OCI-LY1 (cell line): ENCODE data around the gene ATG2A.

ENCODE experiments used
- H2AFZ ChIP-seq: fragments of 200-600 bp; sonication (generic), shearing (Covaris generic); 2 replicates; pipeline ENCODE4 v1.6.0; 2014; ENCODE audit warnings: antibody characterized with exemption, mild to moderate bottlenecking, low read length
- H3F3A ChIP-seq: fragments of 200-600 bp; sonication (generic), shearing (Covaris generic); 2 replicates; pipeline ENCODE4 v1.6.0; 2014; ENCODE audit warnings: mild to moderate bottlenecking, antibody characterized with exemption, low read length, moderate library complexity; ENCODE audit not compliant: insufficient read depth
- H3K27ac ChIP-seq: fragments of 200-600 bp; sonication (generic); 2 replicates; pipeline ENCODE4 v1.5.1; 2014; ENCODE audit warnings: low read length, mixed run types, mild to moderate bottlenecking, low read depth; ENCODE audit not compliant: poor library complexity, severe bottlenecking
- H3K27me3 ChIP-seq: fragments of 200-600 bp; sonication (generic); 2 replicates; pipeline ENCODE4 v1.6.0; 2014; ENCODE audit warnings: antibody characterized with exemption, mild to moderate bottlenecking, low read length, moderate library complexity; ENCODE audit not compliant: insufficient read depth
- H3K36me3 ChIP-seq: fragments of 200-600 bp; sonication (generic); 2 replicates; pipeline ENCODE4 v1.6.1; 2014; ENCODE audit warnings: mild to moderate bottlenecking, antibody characterized with exemption, low read length, moderate library complexity, mixed read lengths; ENCODE audit not compliant: insufficient read depth
- H3K4me1 ChIP-seq: fragments of 200-600 bp; sonication (generic); 2 replicates; pipeline ENCODE4 v1.5.1; 2014; ENCODE audit warnings: mild to moderate bottlenecking, low read length, moderate library complexity; ENCODE audit not compliant: insufficient read depth, severe bottlenecking
- H3K4me2 ChIP-seq: fragments of 200-600 bp; sonication (generic), shearing (Covaris generic); 2 replicates; pipeline ENCODE4 v1.6.1; 2014; ENCODE audit warnings: low read length
- H3K4me3 ChIP-seq: fragments of 200-600 bp; sonication (generic); 2 replicates; pipeline ENCODE4 v1.5.1; 2014; ENCODE audit warnings: low read length, low read depth, mild to moderate bottlenecking, mixed read lengths; ENCODE audit not compliant: poor library complexity, severe bottlenecking
- H3K79me2 ChIP-seq: fragments of 200-600 bp; shearing (Covaris generic); 2 replicates; pipeline ENCODE4 v1.6.1; 2016; ENCODE audit warnings: mixed run types, low read length, mixed read lengths; ENCODE audit not compliant: insufficient read depth
- H3K9ac ChIP-seq: fragments of 200-600 bp; sonication (generic), shearing (Covaris generic); 2 replicates; pipeline ENCODE4 v1.6.1; 2014; ENCODE audit warnings: mild to moderate bottlenecking, low read length, mixed read lengths
- H3K9me2 ChIP-seq: fragments of 200-600 bp; sonication (generic), shearing (Covaris generic); 2 replicates; pipeline ENCODE4 v1.6.1; 2014; ENCODE audit warnings: low read depth, mild to moderate bottlenecking, low read length, mixed read lengths
- H3K9me3 ChIP-seq: fragments of 200-600 bp; shearing (Covaris generic); 2 replicates; pipeline ENCODE4 v1.6.1; 2014; ENCODE audit warnings: low read length, mixed read lengths
- H4K20me1 ChIP-seq: fragments of 200-600 bp; sonication (generic), shearing (Covaris generic); 2 replicates; pipeline ENCODE4 v1.6.0; 2016; ENCODE audit warnings: mild to moderate bottlenecking, low read length; ENCODE audit not compliant: insufficient read depth
- EZH2 ChIP-seq: fragments of 200-600 bp; sonication (generic), shearing (Covaris generic); IDR thresholded peaks from 2 replicates; pipeline ENCODE4 v1.8.0; 2017; ENCODE audit warnings: borderline replicate concordance, mixed run types, mild to moderate bottlenecking, antibody characterized with exemption, low read length, moderate library complexity, mixed read lengths
- TF ChIP-seq, protein P1 (sequence below): fragments of 200-600 bp; sonication (generic), shearing (Covaris generic); IDR thresholded peaks from 2 replicates; pipeline ENCODE4 v1.5.1; 2017; ENCODE audit warnings: mild to moderate bottlenecking, antibody characterized with exemption, low read length, moderate library complexity, mixed read lengths

ATG2A gene

DNA sequence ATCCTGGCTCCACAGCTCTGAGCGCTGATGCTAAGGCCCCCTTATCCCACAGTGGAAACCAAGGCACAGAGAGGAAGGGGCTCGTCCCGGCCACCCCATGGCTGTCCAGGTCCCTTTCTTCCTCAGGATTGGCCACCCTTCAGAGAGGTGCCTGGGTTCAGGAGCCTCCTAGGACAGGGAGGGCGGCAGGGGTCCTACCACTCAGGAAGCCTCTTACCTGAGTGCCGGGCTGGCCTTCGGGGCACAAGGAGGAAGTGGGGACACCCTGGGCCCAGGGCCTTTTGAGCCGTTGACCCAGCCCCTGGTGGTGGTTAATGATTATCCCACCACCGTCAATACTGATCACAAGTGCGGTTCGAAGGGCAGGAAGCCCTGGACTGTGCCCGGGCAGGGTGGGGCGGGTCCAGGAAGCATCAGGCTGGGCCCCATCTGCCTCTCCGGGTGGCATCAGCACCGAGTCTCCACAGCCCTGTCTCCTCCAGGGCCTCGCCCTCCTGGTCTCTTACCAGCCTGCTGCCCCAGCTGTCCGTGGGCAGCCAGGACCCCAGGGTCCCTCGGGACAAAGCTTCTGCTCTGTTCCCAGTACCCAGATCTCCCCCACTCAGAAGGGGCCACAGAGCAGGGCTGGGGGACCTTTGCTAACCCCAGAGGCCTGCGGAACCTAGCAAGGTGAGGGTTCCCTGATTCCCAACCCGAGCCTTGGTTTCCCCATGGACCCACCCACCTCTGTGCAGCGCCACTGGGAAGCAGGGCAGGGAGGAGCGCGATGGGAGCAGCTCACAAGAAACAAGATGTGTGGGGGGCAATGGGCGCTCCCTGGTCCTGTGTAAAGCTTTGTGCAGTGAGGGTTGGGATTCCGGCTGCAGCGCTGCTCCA, 23.6 kb downstream of the ATG2A start:
- no peaks in the 10 kb centered on the region for H4K20me1 ChIP-seq
- H3K27ac ChIP-seq: no peak overlapping the region
- H3K9me2 ChIP-seq: no peaks in the 10 kb centered on the region
- H3K4me3 ChIP-seq: no peak overlapping the region
- TF ChIP-seq EZH2: no peak
- TF ChIP-seq, protein P1, sequence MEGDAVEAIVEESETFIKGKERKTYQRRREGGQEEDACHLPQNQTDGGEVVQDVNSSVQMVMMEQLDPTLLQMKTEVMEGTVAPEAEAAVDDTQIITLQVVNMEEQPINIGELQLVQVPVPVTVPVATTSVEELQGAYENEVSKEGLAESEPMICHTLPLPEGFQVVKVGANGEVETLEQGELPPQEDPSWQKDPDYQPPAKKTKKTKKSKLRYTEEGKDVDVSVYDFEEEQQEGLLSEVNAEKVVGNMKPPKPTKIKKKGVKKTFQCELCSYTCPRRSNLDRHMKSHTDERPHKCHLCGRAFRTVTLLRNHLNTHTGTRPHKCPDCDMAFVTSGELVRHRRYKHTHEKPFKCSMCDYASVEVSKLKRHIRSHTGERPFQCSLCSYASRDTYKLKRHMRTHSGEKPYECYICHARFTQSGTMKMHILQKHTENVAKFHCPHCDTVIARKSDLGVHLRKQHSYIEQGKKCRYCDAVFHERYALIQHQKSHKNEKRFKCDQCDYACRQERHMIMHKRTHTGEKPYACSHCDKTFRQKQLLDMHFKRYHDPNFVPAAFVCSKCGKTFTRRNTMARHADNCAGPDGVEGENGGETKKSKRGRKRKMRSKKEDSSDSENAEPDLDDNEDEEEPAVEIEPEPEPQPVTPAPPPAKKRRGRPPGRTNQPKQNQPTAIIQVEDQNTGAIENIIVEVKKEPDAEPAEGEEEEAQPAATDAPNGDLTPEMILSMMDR: no peak
- H3F3A ChIP-seq: no peaks in the 10 kb centered on the region
- H2AFZ ChIP-seq: no peak overlapping the region
- H3K27me3 ChIP-seq: no peaks in the 10 kb centered on the region
- peaks cover 17% of the 10 kb centered on the region for H3K36me3 ChIP-seq
- H3K4me1 ChIP-seq: peaks cover 18% of the 10 kb centered on the region
- no peak overlapping the region for H3K4me2 ChIP-seq
- no peaks in the 10 kb centered on the region for H3K79me2 ChIP-seq
- no peak overlapping the region for H3K9ac ChIP-seq
- no peaks in the 10 kb centered on the region for H3K9me3 ChIP-seq

DNA sequence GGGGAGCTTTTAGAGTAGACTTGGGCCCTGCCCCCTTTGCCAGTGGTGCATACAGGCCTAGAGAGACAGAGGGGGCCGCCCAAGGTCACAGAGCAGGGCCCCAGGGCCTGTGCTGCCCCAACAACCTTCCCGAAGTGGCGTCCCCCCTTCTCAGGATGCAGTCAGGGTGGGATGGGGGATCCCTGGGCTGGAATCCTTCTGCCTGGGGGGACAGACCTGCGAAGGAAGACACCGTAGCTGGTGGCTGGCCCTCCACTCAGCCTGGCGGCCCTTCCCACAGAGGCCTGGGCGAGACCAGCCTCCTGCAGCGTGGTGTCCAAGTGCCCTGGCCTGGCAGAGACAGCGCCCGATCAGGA, 24.2 kb downstream of the ATG2A start:
- Histone ChIP-seq H3K36me3 (peaks cover 11% of the 10 kb centered on the region), H4K20me1 (no peaks in the 10 kb centered on the region), H3K9ac (no peak overlapping the region), H3K27me3 (no peaks in the 10 kb centered on the region), H3K27ac (no peak overlapping the region), H2AFZ (no peak overlapping the region), H3K9me2 (no peaks in the 10 kb centered on the region), H3F3A (no peaks in the 10 kb centered on the region), H3K9me3 (no peaks in the 10 kb centered on the region), H3K79me2 (no peaks in the 10 kb centered on the region), H3K4me3 (no peak overlapping the region), H3K4me2 (no peak overlapping the region), H3K4me1 (peaks cover 24% of the 10 kb centered on the region)
- no peak for TF ChIP-seq EZH2
- TF ChIP-seq, protein P1: no peak

DNA sequence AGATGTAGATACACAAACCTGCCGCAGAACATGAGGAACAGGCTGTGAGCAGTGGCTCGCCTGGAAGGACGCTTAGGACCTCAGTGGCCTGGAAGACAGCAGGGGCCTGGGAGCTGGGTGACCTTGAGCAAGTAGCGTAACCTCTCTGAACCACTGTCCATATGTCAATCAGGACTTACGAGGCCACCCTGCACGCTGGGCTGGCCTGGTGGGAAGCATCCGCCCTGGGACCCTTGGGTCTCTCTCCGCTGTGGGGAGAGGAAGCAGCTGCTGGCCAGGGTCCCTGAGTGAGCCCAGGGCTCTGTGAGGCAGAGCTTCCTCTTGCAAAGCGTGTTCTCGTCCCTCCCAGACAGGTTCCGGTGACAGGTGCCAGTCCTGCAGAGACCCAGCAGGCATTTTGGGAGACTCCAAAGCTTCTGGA, 24.6 kb downstream of the ATG2A start:
- TF ChIP-seq, protein P1: no peak
- TF ChIP-seq EZH2: no peak
- Histone ChIP-seq H3F3A (no peaks in the 10 kb centered on the region), H3K27me3 (no peaks in the 10 kb centered on the region), H3K4me2 (no peak overlapping the region), H3K4me1 (peaks cover 28% of the 10 kb centered on the region), H4K20me1 (no peaks in the 10 kb centered on the region), H3K36me3 (peaks cover 8% of the 10 kb centered on the region), H3K9ac (no peak overlapping the region), H3K79me2 (no peaks in the 10 kb centered on the region), H3K27ac (peak overlapping the region; percentile 13), H3K9me2 (no peaks in the 10 kb centered on the region), H3K9me3 (no peaks in the 10 kb centered on the region), H2AFZ (no peak overlapping the region), H3K4me3 (no peak overlapping the region)
